IMR-90 (cell line): Measurements from ENCODE around the gene AADACL4.

Source experiments
- BHLHE40 ChIP-seq: fragments of 150-350 bp; IDR thresholded peaks from 2 replicates; pipeline ENCODE4 v1.6.1; 2016; ENCODE audit warnings: mild to moderate bottlenecking, low read depth, low read length
- CEBPB ChIP-seq: IDR thresholded peaks from 2 replicates; pipeline ENCODE4 v1.6.1; 2012; ENCODE audit warnings: low read depth, low read length, improper control_type of control experiment
- CHD1 ChIP-seq: IDR thresholded peaks from 2 replicates; pipeline ENCODE4 v1.6.1; 2012; ENCODE audit warnings: low read depth, low read length, improper control_type of control experiment
- MAZ ChIP-seq: IDR thresholded peaks from 2 replicates; pipeline ENCODE4 v1.6.1; 2012; ENCODE audit warnings: low read depth, mild to moderate bottlenecking, low read length, improper control_type of control experiment, moderate library complexity, borderline replicate concordance
- MXI1 ChIP-seq: IDR thresholded peaks from 2 replicates; pipeline ENCODE4 v1.6.1; 2012; ENCODE audit warnings: low read depth, mild to moderate bottlenecking, low read length, moderate library complexity, borderline replicate concordance
- NFE2L2 ChIP-seq: fragments of 150-350 bp; IDR thresholded peaks from 2 replicates; pipeline ENCODE4 v1.6.1; 2016; ENCODE audit warnings: low read depth, mild to moderate bottlenecking, low read length
- POLR2A ChIP-seq: IDR thresholded peaks from 2 replicates; pipeline ENCODE4 v1.6.1; 2012; ENCODE audit warnings: mild to moderate bottlenecking, low read depth, low read length
- RAD21 ChIP-seq: IDR thresholded peaks from 2 replicates; pipeline ENCODE4 v1.6.1; 2012; ENCODE audit warnings: low read length, improper control_type of control experiment
- RCOR1 ChIP-seq: IDR thresholded peaks from 2 replicates; pipeline ENCODE4 v1.6.1; 2012; ENCODE audit warnings: mild to moderate bottlenecking, low read length, improper control_type of control experiment; ENCODE audit not compliant: insufficient replicate concordance
- RFX5 ChIP-seq: IDR thresholded peaks from 2 replicates; pipeline ENCODE4 v1.8.0; 2012; ENCODE audit warnings: low read depth, mild to moderate bottlenecking, low read length, moderate library complexity
- SMC3 ChIP-seq: fragments of 150-350 bp; IDR thresholded peaks from 2 replicates; pipeline ENCODE4 v1.6.1; 2016; ENCODE audit warnings: low read depth, mild to moderate bottlenecking, antibody characterized with exemption, low read length, moderate library complexity
- TF ChIP-seq, protein P1 (sequence below): conservative IDR thresholded peaks from 2 replicates; pipeline ENCODE4 v1.5.1; 2012; ENCODE audit warnings: mild to moderate bottlenecking, low read depth, low read length, improper control_type of control experiment
- TF ChIP-seq, protein P2 (sequence below): fragments of 150-350 bp; IDR thresholded peaks from 2 replicates; pipeline ENCODE4 v1.6.1; 2017; ENCODE audit warnings: mild to moderate bottlenecking, antibody characterized with exemption, low read length, low read depth
- TF ChIP-seq, protein P3 (sequence below): fragments of 150-350 bp; IDR thresholded peaks from 2 replicates; pipeline ENCODE4 v1.6.1; 2016; ENCODE audit warnings: low read depth, mild to moderate bottlenecking, low read length, moderate library complexity, borderline replicate concordance

DNA sequence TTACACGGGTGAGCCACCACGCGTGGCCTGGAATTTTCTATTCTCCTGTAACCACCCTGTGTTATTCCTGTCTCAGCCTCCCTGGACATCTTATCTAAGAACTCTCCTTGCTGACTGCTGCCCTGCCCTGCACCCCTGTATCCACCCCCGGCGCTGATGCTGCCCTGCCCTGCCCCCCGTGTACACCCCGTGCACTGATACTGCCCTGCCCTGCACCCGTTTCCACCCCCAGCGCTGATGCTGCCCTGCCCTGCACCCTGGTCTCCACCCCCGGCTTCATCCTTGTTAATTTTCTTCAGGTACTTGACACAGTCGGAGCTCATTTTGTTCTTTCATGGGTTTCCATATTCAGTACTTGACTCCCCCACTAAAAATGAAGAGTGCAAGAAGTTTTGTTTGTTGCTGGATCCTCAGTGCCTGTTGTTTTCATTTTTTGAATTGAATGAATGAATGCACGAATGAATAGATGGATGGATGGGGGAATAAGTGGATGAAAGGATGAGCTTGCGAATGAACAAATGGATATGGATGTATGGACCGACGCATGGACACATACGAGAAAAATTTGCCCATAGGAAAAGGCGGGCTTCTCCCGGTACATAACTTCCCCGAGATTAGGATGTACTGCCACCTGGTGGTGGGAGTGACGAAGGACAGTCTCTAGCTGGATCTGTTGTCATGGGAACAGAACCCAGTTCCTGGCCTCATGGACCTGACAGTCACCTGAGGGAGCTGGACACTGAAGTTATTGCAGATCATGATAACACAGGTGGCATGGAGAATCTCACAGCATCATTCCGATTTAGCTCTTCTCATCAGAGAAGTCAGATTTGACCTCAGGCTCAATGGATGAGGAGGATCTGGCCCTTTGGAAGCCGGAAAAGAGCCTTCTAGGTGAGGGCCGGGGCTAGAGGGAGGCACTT is 14.9 kb downstream of the AADACL4 start:
- TF ChIP-seq, protein P1, sequence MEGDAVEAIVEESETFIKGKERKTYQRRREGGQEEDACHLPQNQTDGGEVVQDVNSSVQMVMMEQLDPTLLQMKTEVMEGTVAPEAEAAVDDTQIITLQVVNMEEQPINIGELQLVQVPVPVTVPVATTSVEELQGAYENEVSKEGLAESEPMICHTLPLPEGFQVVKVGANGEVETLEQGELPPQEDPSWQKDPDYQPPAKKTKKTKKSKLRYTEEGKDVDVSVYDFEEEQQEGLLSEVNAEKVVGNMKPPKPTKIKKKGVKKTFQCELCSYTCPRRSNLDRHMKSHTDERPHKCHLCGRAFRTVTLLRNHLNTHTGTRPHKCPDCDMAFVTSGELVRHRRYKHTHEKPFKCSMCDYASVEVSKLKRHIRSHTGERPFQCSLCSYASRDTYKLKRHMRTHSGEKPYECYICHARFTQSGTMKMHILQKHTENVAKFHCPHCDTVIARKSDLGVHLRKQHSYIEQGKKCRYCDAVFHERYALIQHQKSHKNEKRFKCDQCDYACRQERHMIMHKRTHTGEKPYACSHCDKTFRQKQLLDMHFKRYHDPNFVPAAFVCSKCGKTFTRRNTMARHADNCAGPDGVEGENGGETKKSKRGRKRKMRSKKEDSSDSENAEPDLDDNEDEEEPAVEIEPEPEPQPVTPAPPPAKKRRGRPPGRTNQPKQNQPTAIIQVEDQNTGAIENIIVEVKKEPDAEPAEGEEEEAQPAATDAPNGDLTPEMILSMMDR = peak; percentile 98
- TF ChIP-seq, protein P2, sequence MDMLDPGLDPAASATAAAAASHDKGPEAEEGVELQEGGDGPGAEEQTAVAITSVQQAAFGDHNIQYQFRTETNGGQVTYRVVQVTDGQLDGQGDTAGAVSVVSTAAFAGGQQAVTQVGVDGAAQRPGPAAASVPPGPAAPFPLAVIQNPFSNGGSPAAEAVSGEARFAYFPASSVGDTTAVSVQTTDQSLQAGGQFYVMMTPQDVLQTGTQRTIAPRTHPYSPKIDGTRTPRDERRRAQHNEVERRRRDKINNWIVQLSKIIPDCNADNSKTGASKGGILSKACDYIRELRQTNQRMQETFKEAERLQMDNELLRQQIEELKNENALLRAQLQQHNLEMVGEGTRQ = no peak
- TF ChIP-seq RCOR1 (no peak), POLR2A (0 out of 2 replicates have a peak, but pooled peaks have one; percentile 31), BHLHE40 (no peak), MXI1 (no peak), RFX5 (no peak), RAD21 (peak; percentile 97), NFE2L2 (no peak), CEBPB (no peak), CHD1 (no peak), SMC3 (peak; percentile 95), MAZ (no peak)
- TF ChIP-seq, protein P3, sequence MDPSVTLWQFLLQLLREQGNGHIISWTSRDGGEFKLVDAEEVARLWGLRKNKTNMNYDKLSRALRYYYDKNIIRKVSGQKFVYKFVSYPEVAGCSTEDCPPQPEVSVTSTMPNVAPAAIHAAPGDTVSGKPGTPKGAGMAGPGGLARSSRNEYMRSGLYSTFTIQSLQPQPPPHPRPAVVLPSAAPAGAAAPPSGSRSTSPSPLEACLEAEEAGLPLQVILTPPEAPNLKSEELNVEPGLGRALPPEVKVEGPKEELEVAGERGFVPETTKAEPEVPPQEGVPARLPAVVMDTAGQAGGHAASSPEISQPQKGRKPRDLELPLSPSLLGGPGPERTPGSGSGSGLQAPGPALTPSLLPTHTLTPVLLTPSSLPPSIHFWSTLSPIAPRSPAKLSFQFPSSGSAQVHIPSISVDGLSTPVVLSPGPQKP = no peak
